NCI-H1694 treated with DMSO at 0.1 percent for 48 hours (cell line): Measurements from ENCODE around the gene PGAP6.
"Not testable (repeated sequence)": the region's sequence is repeated elsewhere in the genome, so short reads cannot be mapped to it uniquely, and the experiment has no call there.

Source experiments
- DNase-seq: peaks from one replicate; lab custom pipeline; 2025; lab: John Stamatoyannopoulos, UW

The PGAP6 gene

GRCh38 chr16:364595-365491, 16.9 kb downstream of the PGAP6 start:
- no peak for DNase-seq

- DNase-seq, result no peak
These were observed 17.9 kb downstream of the PGAP6 start for GRCh38 chr16:363766-364490.

- no peak for DNase-seq
These were observed 18.5 kb downstream of the PGAP6 start for GRCh38 chr16:363110-363765.

GRCh38 chr16:362702-362999, 19.1 kb downstream of the PGAP6 start:
- DNase-seq, result not testable (repeated sequence)

GRCh38 chr16:361872-362701, 19.7 kb downstream of the PGAP6 start:
- DNase-seq, result peak; percentile 54

- DNase-seq, result no peak
These were observed 20.4 kb downstream of the PGAP6 start for GRCh38 chr16:361341-361871.

GRCh38 chr16:360698-361336, 21.0 kb downstream of the PGAP6 start:
- DNase-seq, result no peak

GRCh38 chr16:359871-360697, 21.7 kb downstream of the PGAP6 start:
- no peak for DNase-seq

GRCh38 chr16:359067-359763, 22.6 kb downstream of the PGAP6 start:
- no peak for DNase-seq

GRCh38 chr16:356741-357140, 25.0 kb downstream of the PGAP6 start:
- DNase-seq, result no peak

GRCh38 chr16:354971-355461, 26.8 kb downstream of the PGAP6 start:
- DNase-seq, result no peak

- DNase-seq, result no peak
These were observed 27.4 kb downstream of the PGAP6 start for GRCh38 chr16:354291-354881.

- no peak for DNase-seq
These were observed 28.1 kb downstream of the PGAP6 start for GRCh38 chr16:353404-354290.

GRCh38 chr16:352547-353403, 29.0 kb downstream of the PGAP6 start, which contains the start of gene AXIN1:
TSS of gene AXIN1 (minus strand) at chr16:352723. CDS start at chr16:347025, 5,698 bp downstream.
- peak; percentile 84 for DNase-seq

- DNase-seq, result no peak
These were observed 29.8 kb downstream of the PGAP6 start for GRCh38 chr16:351804-352520.

- no peak for DNase-seq
These were observed 31.6 kb downstream of the PGAP6 start for GRCh38 chr16:350203-350602.
